Neural cell (in vitro differentiated cells): ENCODE results near the gene PNPLA2.

Experiments used
- EP300 ChIP-seq: fragments of 450-650 bp; conservative IDR thresholded peaks from 2 replicates; pipeline ENCODE4 v1.6.1; 2014; ENCODE audit warnings: antibody characterized with exemption, mild to moderate bottlenecking, moderate library complexity; ENCODE audit not compliant: poor library complexity, severe bottlenecking
- EZH2 ChIP-seq: fragments of 200-600, 300-800 bp; shearing (Covaris generic), sonication (generic); IDR thresholded peaks from 2 replicates; pipeline ENCODE4 v1.6.1; 2014; ENCODE audit warnings: antibody characterized with exemption, low read length, borderline replicate concordance, mild to moderate bottlenecking; ENCODE audit not compliant: insufficient read depth, poor library complexity, severe bottlenecking
- MXI1 ChIP-seq: fragments of 450-650 bp; conservative IDR thresholded peaks from 2 replicates; pipeline ENCODE4 v1.6.1; 2014; ENCODE audit warnings: antibody characterized with exemption, mild to moderate bottlenecking; ENCODE audit not compliant: poor library complexity, severe bottlenecking
- POLR2AphosphoS5 ChIP-seq: IDR thresholded peaks from 2 replicates; pipeline ENCODE4 v1.6.1; 2012
- RAD21 ChIP-seq: fragments of 450-650 bp; conservative IDR thresholded peaks from 2 replicates; pipeline ENCODE4 v1.6.1; 2014; ENCODE audit warnings: antibody characterized with exemption, mild to moderate bottlenecking, moderate library complexity
- SMC3 ChIP-seq: fragments of 450-650 bp; conservative IDR thresholded peaks from 2 replicates; pipeline ENCODE4 v1.6.1; 2014; ENCODE audit warnings: antibody characterized with exemption, mild to moderate bottlenecking, moderate library complexity; ENCODE audit not compliant: poor library complexity
- TF ChIP-seq, protein P1 (sequence below): fragments of 450-650 bp; IDR thresholded peaks from 2 replicates; pipeline ENCODE4 v1.5.1; 2014; ENCODE audit warnings: antibody characterized with exemption, mild to moderate bottlenecking, moderate library complexity; ENCODE audit not compliant: poor library complexity, severe bottlenecking
- TF ChIP-seq, protein P2 (sequence below): IDR thresholded peaks from 2 replicates; pipeline ENCODE4 v1.6.1; 2012; ENCODE audit warnings: borderline replicate concordance

DNA sequence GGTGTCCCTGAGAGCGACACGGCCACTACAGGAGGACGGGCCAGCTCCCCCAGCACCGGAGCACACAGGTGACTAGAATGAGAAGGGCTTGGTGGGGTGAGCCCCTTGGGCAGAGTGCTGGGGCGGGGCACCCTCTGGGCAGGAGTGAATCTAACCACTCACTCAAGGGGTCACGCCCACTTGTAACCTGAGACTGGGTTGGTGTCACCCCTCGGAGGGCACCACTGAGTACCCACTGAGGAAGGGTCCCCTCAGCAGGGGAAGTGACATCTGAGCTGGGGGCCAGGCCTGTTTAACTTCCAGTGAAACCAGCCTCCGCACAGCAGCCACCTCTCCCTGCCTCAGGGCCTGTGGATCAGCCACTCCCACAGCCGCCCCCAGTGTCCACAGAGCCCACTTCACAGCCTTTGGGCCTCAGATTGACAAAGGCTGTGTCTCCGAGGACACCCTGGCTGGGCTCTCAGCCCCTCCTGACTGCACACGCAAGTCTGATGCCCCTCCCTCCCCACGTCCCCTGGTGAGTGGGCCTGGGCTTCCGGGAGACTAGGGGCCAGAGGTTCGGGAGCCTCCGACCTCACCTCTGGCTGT lies 47.0 kb upstream of the PNPLA2 start:
- TF ChIP-seq EZH2 (no peak), RAD21 (no peak), EP300 (no peak), POLR2AphosphoS5 (no peak), MXI1 (no peak), SMC3 (no peak)
- TF ChIP-seq, protein P1, sequence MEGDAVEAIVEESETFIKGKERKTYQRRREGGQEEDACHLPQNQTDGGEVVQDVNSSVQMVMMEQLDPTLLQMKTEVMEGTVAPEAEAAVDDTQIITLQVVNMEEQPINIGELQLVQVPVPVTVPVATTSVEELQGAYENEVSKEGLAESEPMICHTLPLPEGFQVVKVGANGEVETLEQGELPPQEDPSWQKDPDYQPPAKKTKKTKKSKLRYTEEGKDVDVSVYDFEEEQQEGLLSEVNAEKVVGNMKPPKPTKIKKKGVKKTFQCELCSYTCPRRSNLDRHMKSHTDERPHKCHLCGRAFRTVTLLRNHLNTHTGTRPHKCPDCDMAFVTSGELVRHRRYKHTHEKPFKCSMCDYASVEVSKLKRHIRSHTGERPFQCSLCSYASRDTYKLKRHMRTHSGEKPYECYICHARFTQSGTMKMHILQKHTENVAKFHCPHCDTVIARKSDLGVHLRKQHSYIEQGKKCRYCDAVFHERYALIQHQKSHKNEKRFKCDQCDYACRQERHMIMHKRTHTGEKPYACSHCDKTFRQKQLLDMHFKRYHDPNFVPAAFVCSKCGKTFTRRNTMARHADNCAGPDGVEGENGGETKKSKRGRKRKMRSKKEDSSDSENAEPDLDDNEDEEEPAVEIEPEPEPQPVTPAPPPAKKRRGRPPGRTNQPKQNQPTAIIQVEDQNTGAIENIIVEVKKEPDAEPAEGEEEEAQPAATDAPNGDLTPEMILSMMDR: no peak
- TF ChIP-seq, protein P2, sequence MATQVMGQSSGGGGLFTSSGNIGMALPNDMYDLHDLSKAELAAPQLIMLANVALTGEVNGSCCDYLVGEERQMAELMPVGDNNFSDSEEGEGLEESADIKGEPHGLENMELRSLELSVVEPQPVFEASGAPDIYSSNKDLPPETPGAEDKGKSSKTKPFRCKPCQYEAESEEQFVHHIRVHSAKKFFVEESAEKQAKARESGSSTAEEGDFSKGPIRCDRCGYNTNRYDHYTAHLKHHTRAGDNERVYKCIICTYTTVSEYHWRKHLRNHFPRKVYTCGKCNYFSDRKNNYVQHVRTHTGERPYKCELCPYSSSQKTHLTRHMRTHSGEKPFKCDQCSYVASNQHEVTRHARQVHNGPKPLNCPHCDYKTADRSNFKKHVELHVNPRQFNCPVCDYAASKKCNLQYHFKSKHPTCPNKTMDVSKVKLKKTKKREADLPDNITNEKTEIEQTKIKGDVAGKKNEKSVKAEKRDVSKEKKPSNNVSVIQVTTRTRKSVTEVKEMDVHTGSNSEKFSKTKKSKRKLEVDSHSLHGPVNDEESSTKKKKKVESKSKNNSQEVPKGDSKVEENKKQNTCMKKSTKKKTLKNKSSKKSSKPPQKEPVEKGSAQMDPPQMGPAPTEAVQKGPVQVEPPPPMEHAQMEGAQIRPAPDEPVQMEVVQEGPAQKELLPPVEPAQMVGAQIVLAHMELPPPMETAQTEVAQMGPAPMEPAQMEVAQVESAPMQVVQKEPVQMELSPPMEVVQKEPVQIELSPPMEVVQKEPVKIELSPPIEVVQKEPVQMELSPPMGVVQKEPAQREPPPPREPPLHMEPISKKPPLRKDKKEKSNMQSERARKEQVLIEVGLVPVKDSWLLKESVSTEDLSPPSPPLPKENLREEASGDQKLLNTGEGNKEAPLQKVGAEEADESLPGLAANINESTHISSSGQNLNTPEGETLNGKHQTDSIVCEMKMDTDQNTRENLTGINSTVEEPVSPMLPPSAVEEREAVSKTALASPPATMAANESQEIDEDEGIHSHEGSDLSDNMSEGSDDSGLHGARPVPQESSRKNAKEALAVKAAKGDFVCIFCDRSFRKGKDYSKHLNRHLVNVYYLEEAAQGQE: no peak
